Measurements from ENCODE around the gene TBC1D22A.
"Not testable (repeated sequence)": the region's sequence is repeated elsewhere in the genome, so short reads cannot be mapped to it uniquely, and the experiment has no call there.

Gene TBC1D22A

DNA sequence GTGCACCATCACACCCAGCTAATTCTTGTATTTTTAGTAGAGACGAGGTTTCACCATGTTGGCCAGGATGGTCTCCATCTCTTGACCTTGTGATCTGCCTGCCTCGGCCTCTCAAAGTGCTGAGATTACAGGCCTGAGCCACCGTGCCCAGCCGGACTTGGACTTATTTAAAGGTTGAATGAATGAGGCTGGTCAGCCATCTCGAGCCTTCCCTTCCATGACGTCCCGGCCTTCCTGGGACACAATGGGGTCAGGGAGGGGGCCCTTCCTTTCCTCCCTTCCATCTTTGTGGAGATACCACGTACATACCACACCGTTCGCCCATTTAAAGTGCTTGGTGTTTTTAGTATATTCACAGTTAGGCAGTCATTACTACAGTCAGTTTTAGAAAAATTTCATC, 19.8 kb downstream of the TBC1D22A start:
- DNase-seq; intact Hi-C loops (cut with DNase I): not testable (repeated sequence)

DNA sequence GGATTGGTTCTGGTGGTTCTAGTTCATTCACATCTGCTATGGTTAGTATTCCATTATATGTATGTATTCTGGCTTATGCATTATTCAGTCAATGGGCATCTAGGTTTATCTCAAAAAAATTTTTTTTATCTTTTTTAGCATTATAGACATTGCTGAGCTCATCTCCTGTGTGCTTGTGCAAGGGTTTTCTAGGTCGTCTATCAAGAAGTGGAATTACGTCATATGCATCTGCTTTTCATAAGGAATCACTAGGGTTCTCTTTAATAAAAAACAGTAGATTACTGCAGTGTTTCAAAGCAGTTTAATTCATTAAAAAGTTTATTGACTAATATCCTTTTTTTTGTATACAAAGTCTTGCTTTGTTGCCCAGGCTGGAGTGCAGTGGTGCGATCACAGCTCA, 21.3 kb downstream of the TBC1D22A start:
- no peak for DNase-seq
- intact Hi-C loops (cut with DNase I) = no loop called here

DNA sequence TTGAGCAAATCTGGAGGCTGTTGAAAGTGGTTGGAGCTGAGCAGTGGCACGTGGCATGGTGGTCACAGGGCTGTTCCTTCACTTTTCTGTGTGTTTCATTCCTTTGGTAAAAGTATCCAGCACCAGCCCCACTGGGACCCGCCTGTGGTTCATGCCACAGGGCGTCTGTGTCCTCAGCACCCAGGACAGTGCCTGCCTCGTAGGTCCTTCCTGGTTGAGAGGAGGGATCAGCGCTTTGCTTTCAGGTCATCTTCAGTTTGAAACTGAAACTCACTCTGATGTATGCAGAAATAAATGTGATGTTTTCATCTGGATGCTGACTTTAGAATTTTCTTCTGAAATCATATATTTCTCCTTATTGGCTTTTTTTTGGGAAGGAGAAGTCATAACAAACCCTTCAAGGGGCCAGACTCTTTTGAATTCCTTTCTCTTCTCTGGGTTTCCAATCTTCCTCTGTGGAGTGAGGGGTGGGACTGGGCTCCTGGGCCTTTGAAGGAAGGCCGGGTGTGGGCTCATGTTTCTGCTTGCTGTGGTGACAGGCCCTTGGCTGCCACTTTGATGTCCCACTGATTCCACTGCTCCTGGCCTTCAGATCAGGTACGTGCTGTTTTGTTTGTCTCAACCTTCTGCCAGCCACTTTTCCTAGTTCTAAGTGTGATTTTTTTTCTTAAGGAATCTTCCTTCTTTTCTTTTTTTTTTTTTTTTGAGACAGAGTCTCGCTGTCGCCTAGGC, 26.2 kb downstream of the TBC1D22A start:
- intact Hi-C loops (cut with DNase I) = no loop called here
- DNase-seq = no peak

DNA sequence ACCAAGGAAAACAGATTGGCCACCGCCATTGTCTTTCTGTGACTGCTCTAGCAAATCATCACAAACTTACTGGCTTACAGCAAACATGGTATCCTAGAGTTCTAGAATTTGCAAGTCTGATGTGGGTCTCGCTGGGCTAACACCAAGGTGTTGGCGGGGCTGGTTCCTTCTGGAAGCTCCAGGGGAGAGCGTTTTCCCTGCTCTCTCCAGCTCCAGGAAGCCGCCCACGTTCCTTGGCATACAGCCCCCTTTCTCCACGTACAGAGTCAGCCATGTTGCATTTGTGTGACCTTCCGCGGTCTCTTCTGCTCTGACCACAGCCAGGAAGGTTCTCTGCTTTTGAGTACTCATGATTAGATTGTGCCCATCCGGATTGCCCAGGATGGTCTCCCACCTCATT, 27.5 kb downstream of the TBC1D22A start:
- intact Hi-C loops (cut with DNase I) = no loop called here
- DNase-seq = no peak

DNA sequence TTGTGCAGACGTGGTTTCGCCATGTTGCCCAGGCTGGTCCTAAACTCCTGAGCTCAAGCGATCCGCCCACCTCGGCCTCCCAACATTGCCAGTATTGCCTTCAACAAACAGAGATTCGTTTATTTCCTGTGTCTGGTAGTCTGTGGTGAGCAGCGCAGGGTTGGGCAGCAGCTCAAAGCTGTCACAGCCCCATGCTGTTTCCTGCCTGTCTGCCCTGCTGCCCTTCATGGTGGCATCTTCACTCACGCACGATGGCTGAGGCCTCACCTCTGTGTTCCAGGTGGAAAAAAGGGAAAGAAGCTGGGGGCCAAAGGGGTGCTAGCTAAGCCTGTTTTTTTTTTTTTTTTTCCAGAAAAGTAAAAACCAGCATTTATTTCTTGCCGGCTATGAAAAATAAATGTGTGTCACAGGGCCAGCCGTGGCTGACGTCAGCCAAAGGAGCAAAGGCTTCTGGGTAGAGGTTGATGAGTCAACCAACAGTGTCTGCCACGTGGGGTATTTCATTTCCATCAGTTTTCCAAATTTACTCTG, 28.8 kb downstream of the TBC1D22A start:
- intact Hi-C loops (cut with DNase I) = no loop called here

DNA sequence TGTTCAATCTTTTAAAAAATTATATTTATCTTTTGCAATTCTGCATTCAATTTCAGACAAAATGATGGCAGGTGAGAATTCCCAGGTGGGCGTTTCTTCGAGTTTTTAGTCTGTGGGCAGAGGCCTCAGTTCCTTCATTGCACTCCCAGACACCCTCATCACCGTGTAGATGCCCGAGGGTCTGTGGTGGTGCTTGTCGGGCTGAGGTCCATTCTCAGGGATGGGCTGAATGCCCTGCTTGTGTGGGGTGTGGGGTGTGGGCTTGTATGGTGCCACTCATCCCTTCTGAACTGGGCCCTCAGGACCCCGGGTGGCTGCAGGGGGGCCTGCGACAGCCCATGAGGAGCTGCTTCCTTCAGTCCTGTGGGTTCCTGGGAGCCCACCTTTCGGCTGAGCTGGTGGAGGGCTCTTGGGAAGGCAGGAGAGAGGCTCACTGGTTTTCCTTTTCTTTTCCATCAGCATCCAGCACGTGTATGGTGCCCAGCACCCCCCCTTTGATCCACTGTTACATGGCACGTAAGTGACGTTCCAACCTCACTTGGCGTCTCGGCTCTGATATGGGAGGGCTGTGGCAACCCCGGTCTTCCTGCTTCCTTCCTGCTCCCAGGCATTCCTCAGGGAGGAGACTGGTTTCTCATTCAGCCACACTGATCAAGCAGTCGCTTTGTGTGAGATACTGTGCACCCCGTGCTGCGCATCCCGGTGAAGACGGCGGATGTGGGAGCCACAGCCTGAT, 29.8 kb downstream of the TBC1D22A start:
- peak in 2 of 42 donors; percentile 12 to 19 for DNase-seq
- intact Hi-C loops (cut with DNase I) = no loop called here

More for the DNA sequence above, 28.8 kb downstream of the TBC1D22A start:
- peak in 40 of 42 donors; percentile 57 to 91 (median 76) for DNase-seq

DNA sequence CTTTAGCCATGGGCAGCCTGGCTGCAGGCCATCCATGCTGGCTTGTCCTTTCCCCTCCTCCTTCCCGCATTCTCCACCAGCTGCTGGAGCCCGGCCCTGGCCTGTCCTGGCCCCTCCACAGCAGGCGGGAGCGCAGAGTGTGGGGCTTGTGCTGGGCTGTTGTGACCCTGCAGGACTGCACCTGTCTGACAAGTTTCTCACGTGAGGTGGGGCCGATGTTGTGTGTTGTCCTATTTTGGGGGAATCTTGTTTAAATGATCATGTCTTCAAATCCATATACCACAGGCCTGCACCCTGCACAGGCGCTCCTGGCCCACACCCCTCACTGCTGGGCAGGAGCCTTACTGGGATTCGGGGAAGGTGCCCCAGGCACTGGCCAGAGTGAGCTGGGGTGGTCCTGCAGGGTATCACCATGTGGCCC, 30.4 kb downstream of the TBC1D22A start:
- DNase-seq = peak in 7 of 42 donors; percentile 16 to 50 (median 36)
- intact Hi-C loops (cut with DNase I) = no loop called here

DNA sequence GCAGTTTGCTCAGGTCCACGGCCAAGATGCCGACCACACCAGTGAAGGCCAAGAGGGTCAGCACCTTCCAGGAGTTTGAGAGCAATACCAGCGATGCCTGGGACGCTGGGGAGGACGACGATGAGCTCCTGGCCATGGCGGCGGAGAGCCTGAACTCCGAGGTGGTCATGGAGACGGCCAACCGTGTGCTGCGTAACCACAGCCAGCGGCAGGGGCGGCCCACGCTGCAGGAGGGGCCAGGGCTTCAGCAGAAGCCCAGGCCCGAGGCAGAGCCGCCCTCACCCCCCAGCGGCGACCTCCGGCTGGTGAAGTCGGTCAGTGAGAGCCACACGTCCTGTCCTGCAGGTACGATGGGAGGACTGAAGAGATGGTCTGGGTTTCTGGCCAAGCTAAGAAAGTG, 31.0 kb downstream of the TBC1D22A start:
- DNase-seq = peak in 2 of 42 donors; percentile 8 to 11
- intact Hi-C loops (cut with DNase I) = no loop called here

DNA sequence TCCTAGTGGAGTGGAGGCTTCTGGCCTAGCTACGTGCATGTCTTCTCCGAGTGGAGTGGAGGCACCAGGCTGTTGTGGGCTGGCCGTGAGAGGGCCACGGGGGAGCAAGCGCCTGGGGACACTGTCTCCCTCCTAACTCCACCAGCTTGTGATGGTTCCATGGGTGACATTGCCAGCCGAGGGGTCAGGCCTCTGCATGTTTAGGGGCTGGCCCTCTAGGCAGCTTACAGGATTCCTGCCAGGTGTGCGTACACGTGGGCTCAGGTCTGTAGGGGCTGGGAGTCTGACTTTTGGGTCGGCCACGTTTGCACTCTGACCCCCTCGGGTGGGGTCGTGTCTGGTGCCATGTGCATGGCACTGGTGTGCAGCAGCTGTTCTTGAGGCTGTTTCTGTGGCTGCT, 31.6 kb downstream of the TBC1D22A start:
- intact Hi-C loops (cut with DNase I) = no loop called here
- DNase-seq = peak in 2 of 42 donors; percentile 2

DNA sequence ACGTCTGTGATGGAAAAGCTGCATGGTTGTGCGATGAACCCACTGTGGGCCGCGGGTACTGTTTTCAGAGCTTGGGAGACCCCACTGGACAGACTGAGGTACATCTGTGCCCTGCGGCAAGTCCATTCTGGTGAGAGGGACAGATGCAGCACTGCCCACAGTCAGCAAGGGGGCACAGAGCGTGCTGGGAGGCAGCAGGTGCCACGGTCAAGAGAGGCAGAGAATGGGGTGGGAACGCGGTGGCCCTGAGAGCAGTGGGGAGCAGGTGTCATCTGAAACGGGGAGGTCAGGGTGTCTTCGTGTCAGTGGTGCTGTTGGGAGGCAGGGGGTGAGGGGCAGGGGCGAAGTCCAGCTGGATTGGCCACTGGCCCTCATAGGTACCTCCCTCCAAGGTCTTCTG, 32.0 kb downstream of the TBC1D22A start:
- DNase-seq = peak in 1 of 42 donors; percentile 7
- intact Hi-C loops (cut with DNase I) = no loop called here

DNA sequence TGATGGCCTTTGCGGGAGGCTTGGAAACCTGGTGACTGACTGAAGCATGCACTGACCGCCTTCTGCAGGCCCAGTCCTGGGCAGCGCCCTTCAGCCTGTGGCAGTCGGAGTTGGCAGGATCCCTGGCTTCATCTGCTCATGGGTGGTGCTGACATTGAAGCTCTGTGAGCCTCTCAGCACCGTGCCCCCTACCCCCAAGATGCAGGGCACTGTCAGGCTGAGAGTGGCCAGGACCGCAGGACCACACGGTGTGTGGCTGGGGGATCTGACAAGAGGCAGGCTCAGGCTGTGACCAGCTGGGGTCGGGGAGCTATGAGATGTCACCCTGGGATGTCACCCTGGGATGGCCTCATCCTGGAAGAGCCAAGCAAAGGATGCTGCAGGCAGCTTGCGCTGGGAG, 32.7 kb downstream of the TBC1D22A start:
- peak in 1 of 42 donors; percentile 13 for DNase-seq
- intact Hi-C loops (cut with DNase I) = no loop called here

DNA sequence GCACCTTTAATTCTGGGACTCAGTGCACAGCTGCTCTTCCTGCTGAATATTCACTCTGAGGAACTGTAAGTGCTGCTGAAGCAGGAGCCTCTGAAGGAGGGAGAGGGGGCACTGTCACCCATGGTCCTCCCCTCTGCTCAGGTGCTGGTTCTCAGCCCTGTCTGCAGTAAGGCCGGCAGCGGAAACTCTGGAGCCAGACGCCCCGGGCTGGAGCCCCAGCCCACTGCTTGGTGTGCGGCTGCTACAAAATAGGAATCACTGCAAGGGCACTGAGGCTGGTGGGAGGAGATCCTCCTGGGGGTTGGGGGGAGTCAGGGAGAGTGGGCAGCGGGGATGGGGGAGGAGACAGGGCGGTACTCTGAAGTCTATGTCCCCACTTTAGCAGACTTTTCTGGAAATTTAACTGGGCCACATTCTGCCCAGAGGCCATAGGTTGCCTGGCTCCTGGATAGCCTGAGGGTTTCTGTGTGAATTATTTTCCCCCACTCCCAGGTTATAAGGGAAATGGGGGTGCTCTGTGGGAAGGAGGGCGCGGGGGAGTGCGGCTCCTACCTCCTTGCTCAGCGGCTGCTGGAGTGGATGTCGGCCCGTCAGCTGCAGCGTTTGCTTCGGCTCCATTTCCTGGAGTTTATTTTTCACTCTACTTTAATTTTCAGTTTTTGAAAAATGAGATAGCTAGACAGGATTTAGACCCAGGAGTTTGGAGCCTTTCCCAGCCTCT, 33.6 kb downstream of the TBC1D22A start:
- DNase-seq = peak in 3 of 42 donors; percentile 10 to 48 (median 45)
- intact Hi-C loops (cut with DNase I) = no loop called here

DNA sequence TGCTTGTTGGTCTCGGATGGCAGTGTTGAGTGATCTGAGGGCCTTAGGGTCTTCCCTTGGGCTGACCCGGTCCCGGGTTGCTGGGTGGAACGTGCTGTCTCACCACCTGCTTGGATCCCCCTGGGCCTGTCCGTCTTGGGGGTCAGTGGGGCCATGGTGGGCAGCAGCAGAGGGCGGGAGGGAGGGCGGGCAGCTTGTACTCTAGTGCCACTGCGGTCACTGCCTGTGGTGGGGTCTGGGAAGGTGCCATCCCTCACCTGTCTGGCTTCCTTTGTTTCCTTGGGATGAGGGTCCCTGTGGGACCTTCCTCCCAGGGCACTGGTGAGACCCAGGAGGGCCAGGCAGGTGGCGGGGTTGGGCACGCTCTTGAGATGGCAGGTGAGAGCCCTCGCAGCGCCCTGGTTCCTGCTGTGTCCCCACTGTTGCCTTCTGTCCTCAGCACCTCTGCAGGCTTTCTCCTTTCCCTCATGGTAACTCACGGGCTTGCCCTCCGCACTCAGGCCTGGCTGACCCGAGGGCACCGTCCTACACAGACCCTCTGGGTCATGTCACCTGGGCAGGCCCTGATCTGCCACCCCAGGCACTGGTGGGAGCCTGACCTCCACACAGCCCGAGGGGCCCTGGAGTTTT, 34.2 kb downstream of the TBC1D22A start:
- intact Hi-C loops (cut with DNase I) = no loop called here

DNA sequence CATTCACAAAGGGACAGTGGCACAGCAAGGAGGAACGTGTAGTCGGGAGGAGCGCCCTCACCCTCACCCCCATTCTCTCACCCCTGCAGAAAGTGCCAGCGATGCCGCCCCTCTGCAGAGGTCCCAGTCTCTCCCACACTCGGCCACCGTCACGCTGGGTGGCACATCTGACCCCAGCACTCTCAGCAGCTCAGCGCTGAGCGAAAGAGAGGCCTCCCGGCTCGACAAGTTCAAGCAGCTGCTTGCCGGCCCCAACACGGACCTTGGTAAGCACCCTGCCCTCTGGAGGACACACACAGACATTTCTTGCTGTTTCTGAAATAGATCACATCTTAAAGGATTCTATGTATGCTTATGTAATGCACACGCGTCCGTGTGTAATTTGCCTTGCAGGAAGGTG, 34.9 kb downstream of the TBC1D22A start:
- DNase-seq = peak in 8 of 42 donors; percentile 22 to 54 (median 41)
- intact Hi-C loops (cut with DNase I) = no loop called here

More for the DNA sequence above, 34.2 kb downstream of the TBC1D22A start:
- peak in 2 of 42 donors; percentile 7 to 34 for DNase-seq

DNA sequence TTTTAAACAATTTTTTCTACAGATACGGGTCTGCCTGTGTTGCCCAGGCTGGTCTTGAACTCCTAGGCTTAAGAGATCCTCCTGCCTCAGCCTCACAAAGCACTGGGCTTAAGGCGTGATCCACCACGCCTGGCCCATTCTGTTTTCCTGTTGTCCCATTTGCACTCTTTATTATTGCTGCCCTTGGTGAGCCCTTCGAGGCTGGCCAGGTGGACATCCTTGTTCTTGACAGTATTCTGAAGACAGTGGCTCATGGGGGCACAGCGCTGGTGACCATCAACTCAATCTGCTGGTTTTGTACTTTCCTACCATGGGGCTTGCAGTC, 35.6 kb downstream of the TBC1D22A start:
- intact Hi-C loops (cut with DNase I) = no loop called here
- no peak for DNase-seq

DNA sequence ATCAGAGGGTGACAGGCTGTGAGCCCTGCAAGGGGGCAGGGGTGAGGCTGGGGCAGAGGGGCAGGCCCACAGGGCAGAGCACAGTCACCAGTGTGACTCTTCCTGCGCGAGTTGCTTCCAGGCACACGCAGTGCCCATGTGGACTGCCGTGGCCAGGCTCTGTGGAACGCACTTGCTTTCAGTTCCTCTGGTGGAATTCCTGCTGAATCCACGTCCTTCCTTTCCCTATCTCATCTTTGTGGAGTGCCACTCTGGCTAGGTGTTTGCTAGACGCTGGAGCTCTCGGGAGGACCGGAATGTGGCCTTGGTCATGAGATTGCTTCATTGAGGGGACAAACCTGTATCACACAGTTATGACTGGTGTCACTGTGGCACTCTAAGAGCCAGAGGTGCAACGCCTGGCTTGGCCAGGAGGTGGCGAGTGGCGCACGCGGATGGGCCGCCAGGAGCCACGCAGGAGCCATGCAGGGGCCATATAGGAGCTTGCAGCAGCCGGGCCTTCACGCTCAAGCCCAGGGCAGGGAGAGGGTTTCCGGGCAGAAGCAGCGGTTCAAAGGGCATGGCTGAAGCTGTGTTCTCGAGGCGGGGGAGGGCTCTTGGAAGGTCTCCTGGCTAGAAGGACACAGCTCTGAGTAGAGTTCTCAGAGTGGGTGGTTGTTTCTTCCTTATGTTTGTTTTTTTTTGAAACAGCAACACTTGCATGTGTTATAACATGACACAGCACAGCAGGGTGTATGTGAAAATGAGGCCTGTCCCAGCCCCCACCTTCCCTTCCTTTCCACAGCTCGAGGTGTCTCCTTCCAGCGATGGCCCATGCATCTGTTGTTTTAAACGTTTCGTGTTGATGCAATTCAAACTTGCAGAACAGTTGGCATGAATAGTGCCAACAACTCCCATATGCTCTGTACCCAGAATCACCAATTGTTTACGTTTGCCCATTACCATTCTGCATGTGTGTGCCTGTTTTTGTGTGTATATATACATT, 36.2 kb downstream of the TBC1D22A start:
- DNase-seq = peak in 41 of 42 donors; percentile 60 to 92 (median 80)
- intact Hi-C loops (cut with DNase I) = no loop called here

DNA sequence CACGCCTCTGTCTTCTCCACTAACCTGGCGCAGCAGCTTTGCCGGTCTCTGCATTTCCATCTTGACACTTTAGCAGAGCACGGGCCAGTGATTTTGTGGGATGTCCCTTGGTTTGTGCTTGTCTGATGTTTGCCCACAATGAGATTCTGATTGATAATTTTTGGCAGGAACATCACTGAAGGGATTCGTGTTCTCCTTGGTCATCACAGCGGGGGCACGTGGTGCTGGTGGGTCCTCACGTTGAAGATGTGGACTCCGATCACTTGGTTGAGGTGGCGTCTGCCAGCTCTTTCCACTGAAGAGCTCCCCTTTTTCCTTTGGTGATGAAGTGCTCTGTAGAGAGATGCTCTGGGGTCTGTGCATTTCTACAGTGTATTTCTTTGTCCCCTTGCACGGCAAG, 37.2 kb downstream of the TBC1D22A start:
- intact Hi-C loops (cut with DNase I) = no loop called here
- DNase-seq = no peak

Data from head of caudate nucleus (tissue), 42 donors.